ENCODE results near the gene IREB2. TPM values are rescaled to one million over a fixed set of nuclear protein-coding genes. Genes with fewer than 3 reads are reported as not detected.

Gene IREB2
- total RNA-seq, 1 donor from 2014 or later: 55.9 TPM

DNA sequence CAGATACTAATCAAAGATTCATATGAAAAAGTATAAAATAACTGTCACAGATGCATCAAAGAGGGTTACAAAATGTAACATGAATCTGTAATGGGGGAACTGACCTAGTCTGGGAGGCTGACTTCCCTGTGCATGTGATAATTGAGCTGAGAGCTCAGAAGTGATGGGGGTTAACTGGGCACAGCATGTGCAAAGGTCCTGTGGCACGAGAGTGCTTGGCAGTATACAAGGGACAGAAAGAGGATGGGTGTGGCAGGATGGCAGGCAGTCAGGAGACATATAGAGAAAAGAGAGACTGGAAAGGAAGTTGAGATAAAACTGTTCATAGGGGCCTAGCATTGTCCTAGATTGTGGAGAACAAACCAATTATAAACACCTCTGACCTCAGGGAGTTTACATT lies 47.8 kb upstream of the IREB2 start:
- Mint-ChIP-seq H3K36me3 (ENCODE audit: unreplicated experiment) (no peaks in the 10 kb centered on the region), H3K9me3 (ENCODE audit: unreplicated experiment) (no peaks in the 10 kb centered on the region), H3K4me3 (ENCODE audit: unreplicated experiment) (no peak overlapping the region), H3K27me3 (ENCODE audit: unreplicated experiment) (peaks cover 26% of the 10 kb centered on the region), H3K4me1 (ENCODE audit: unreplicated experiment) (peaks cover 32% of the 10 kb centered on the region), H3K27ac (ENCODE audit: unreplicated experiment) (no peak overlapping the region)
- TF ChIP-seq CTCF (IDR thresholded peaks at IDR 0.05): no peak
- no peak for DNase-seq (ENCODE audit: extremely low spot score, unreplicated experiment)

GRCh38 chr15:78390826-78391225 lies 47.2 kb upstream of the IREB2 start:
- peaks cover 37% of the 10 kb centered on the region for H3K4me1 Mint-ChIP-seq (ENCODE audit: unreplicated experiment)
- no peak for DNase-seq (ENCODE audit: extremely low spot score, unreplicated experiment)
- peaks cover 20% of the 10 kb centered on the region for H3K27me3 Mint-ChIP-seq (ENCODE audit: unreplicated experiment)
- no peak for TF ChIP-seq CTCF (IDR thresholded peaks at IDR 0.05)
- no peaks in the 10 kb centered on the region for H3K36me3 Mint-ChIP-seq (ENCODE audit: unreplicated experiment)
- H3K27ac Mint-ChIP-seq (ENCODE audit: unreplicated experiment): no peak overlapping the region
- H3K4me3 Mint-ChIP-seq (ENCODE audit: unreplicated experiment): no peak overlapping the region
- no peaks in the 10 kb centered on the region for H3K9me3 Mint-ChIP-seq (ENCODE audit: unreplicated experiment)

DNA sequence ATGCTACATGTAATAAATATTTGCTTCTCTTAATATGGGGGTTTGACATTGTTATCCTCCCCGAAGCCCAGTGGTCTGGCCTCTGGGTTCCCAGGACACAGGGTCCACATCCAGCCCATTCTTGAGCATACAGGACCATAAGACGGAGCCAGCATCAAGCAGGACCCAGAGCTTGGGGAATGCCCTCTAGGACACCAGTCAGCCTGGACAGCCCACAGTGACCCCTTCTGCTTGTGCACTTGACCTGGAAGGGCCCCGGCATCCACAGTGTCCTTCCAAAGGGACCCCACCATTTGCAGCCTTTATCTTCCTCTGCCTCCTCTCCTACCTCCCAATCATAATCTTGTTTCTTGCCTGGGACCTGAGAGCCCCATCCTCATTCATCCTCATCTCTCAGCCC lies 46.2 kb upstream of the IREB2 start:
- no peak overlapping the region for H3K4me3 Mint-ChIP-seq (ENCODE audit: unreplicated experiment)
- DNase-seq (ENCODE audit: extremely low spot score, unreplicated experiment): no peak
- H3K4me1 Mint-ChIP-seq (ENCODE audit: unreplicated experiment): peaks cover 44% of the 10 kb centered on the region
- H3K27ac Mint-ChIP-seq (ENCODE audit: unreplicated experiment): no peak overlapping the region
- H3K9me3 Mint-ChIP-seq (ENCODE audit: unreplicated experiment): no peaks in the 10 kb centered on the region
- peaks cover 13% of the 10 kb centered on the region for H3K27me3 Mint-ChIP-seq (ENCODE audit: unreplicated experiment)
- TF ChIP-seq CTCF (IDR thresholded peaks at IDR 0.05): no peak
- no peaks in the 10 kb centered on the region for H3K36me3 Mint-ChIP-seq (ENCODE audit: unreplicated experiment)

DNA sequence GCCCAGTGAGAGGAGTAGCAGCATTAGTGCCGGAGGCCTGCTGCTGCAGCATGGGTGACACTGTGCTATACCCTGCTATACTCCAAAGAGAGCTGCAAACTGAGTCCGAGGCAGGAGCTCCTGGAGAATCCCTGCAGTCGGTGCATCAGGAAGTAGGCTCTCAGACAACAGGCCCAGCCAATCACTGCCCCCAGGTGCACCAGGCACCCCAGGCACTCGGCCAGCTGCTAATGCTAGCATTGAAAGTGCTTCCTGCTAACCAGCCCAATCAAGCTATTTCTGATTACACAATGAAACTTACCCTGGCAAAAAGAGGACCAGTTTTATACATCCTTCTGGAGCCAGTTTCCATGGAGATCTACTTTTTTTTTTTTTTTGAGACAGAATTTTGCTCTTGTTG lies 45.6 kb upstream of the IREB2 start:
- no peak for TF ChIP-seq CTCF (IDR thresholded peaks at IDR 0.05)
- peaks cover 48% of the 10 kb centered on the region for H3K4me1 Mint-ChIP-seq (ENCODE audit: unreplicated experiment)
- no peaks in the 10 kb centered on the region for H3K9me3 Mint-ChIP-seq (ENCODE audit: unreplicated experiment)
- H3K36me3 Mint-ChIP-seq (ENCODE audit: unreplicated experiment): no peaks in the 10 kb centered on the region
- no peak overlapping the region for H3K27ac Mint-ChIP-seq (ENCODE audit: unreplicated experiment)
- H3K27me3 Mint-ChIP-seq (ENCODE audit: unreplicated experiment): peaks cover 10% of the 10 kb centered on the region
- DNase-seq (ENCODE audit: extremely low spot score, unreplicated experiment): no peak
- H3K4me3 Mint-ChIP-seq (ENCODE audit: unreplicated experiment): no peak overlapping the region

GRCh38 chr15:78393137-78393536 lies 44.9 kb upstream of the IREB2 start:
- TF ChIP-seq CTCF (IDR thresholded peaks at IDR 0.05): no peak

More at GRCh38 chr15:78393137-78393536, 44.9 kb upstream of the IREB2 start:
- Mint-ChIP-seq H3K27me3 (ENCODE audit: unreplicated experiment) (peaks cover 10% of the 10 kb centered on the region), H3K4me1 (ENCODE audit: unreplicated experiment) (peaks cover 44% of the 10 kb centered on the region), H3K4me3 (ENCODE audit: unreplicated experiment) (no peak overlapping the region), H3K36me3 (ENCODE audit: unreplicated experiment) (no peaks in the 10 kb centered on the region), H3K27ac (ENCODE audit: unreplicated experiment) (no peak overlapping the region), H3K9me3 (ENCODE audit: unreplicated experiment) (no peaks in the 10 kb centered on the region)
- no peak for DNase-seq (ENCODE audit: extremely low spot score, unreplicated experiment)

Measured in osteocyte (in vitro differentiated cells).